NCI-H226 (cell line): Measurements from ENCODE around the gene TMIGD1.

Experiments used
- DNase-seq: peaks from one replicate; pipeline ENCODE4 v3.0.0-alpha.2; 2015

TMIGD1 gene, protein sequence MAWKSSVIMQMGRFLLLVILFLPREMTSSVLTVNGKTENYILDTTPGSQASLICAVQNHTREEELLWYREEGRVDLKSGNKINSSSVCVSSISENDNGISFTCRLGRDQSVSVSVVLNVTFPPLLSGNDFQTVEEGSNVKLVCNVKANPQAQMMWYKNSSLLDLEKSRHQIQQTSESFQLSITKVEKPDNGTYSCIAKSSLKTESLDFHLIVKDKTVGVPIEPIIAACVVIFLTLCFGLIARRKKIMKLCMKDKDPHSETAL

DNA sequence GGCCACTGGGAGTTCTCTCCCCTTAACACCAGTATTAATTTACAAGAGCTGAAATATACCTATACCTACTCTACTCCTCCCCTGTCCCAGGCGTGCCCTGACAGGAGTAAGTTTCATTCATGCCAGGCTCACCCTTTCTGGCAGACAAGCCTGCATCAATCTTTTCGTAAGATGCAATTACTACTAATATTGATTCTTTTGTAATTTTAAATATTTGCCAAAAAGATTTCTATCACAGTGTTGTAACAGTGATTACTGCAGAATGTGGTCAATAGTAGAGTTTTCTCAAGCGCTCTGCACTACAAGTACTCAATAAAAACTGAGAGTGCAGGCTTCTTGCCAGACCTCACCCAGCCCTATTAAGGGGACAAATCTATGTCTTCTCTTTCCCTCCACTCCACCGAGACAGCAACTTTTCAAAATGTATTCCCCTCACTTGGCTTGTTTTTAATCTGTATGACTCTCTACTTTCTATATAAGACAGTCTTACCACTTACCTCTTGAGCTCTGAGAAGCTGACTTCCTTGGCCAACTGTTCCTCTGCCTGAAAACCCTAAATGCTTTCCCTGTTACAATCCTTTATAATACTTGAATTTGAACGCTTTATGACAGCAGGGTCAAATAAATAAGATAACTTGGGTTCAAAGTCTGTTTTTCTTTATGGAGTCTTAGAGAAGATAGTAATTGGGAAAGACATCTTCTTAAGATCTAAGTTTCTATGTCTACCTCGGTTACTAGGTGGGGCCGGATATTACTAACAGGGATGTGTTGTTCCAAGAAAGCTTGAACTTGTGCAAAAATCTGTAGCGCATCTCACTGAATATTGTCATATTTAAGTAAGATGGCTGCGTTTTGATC, at the start of gene TMIGD1:
TMIGD1 (minus strand) TSS at position 555 of the 858 bp plus-strand sequence. CDS start 1,924 bp downstream, outside the sequence.
- no peak for DNase-seq

DNA sequence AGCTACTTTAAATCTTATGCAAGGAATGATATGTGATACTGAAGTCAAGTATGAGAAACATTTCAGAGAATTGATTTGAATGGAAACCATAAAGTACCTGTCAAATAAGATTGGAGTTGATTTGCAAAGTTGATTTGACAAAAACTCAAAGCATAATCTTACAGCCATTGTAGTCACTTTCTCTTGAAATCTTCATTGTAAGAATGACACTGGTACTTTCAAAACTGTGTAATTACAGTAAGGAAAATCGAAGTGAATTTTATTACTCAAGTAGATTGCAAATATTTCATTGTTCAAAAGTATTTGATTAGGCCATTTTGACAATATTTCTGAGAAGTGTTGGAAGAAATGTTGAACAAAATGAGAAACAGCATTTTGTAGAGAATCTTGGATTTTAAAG, 48.5 kb upstream of the TMIGD1 start:
- DNase-seq = no peak

GRCh38 chr17:30381340-30381659, 47.4 kb upstream of the TMIGD1 start:
- no peak for DNase-seq

DNA sequence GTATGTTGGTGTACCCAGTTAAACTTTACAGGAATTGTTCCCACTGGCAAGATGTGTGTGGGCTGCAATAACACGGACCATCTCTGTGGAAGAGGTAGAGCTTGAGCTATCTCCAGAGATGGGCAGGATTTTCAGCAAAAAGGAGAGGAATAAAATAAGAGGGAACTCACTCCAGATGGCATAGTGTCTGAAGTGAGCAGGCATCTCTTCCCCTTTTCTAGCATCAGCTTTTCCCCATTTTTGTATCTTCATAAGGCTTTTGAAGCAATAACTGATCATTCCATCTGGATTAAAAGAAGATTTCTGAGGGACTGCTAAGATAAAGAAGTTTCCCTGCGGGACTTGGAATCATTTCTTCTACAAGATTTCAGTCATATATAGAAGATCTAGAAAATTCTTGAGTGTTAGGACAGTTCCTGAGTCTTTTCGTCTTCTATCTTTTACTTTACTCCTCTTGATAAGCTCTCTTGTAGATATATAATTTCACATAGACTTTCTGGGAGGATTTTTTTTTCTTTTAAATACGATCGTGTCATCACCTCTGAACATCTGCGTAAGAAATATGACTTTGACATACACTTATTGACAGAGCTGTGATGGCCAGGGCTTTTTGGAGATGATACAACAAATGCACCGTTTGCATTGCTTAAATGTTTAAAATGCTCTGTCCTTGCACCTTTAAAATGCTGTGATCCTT, 46.9 kb upstream of the TMIGD1 start:
- no peak for DNase-seq

- no peak for DNase-seq
Measured at GRCh38 chr17:30379903-30380381, 46.1 kb upstream of the TMIGD1 start.

- no peak for DNase-seq
Measured at GRCh38 chr17:30379303-30379902, 45.5 kb upstream of the TMIGD1 start.

DNA sequence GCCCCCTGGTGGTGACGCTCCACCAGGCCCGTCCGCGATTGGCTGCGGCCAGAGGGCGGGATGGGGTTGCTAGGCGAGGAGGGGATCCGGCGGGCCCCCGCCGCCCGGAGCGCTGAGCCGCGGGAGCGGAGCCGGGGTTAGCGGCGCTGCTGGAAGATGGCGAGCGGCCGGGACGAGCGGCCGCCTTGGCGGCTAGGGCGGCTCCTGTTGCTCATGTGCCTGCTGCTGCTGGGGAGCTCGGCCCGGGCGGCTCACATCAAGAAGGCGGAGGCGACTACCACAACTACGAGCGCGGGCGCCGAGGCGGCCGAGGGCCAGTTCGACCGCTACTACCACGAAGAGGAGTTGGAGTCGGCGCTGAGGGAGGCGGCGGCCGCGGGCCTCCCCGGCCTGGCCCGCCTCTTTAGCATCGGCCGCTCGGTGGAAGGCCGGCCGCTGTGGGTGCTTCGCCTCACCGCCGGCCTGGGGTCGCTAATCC, 45.0 kb upstream of the TMIGD1 start, which contains the start of gene CPD:
CPD (plus strand) TSS at position 103 of the 478 bp plus-strand sequence; CDS start at position 157, 54 bp downstream.
- peak; percentile 87 for DNase-seq

GRCh38 chr17:30378241-30378824, 44.5 kb upstream of the TMIGD1 start:
- no peak for DNase-seq

GRCh38 chr17:30377574-30378240, 43.9 kb upstream of the TMIGD1 start:
- no peak for DNase-seq

GRCh38 chr17:30376621-30377452, 43.0 kb upstream of the TMIGD1 start:
- no peak for DNase-seq

- no peak for DNase-seq
Measured at GRCh38 chr17:30375661-30376060, 41.8 kb upstream of the TMIGD1 start.

- DNase-seq = peak; percentile 47
Measured at GRCh38 chr17:30372755-30373154, 38.9 kb upstream of the TMIGD1 start.

DNA sequence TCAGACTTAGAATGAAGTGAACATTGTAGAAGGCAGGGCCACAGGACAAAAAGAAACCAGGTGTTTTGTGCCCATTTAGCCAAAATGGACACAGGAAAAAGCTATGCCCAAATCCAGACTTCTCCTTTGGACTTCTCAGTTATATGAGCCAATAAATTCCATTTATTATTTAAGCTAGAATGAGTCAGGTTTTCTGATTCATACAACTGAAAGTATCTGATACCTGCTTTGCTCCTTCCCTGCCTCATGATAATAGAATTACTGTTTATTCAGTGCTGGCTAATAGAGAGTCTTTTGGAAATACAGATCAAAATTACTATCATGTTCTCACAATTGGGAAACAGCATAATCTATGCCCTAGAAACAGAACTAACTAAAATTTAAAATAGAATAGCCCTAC, 36.1 kb upstream of the TMIGD1 start:
- peak; percentile 13 for DNase-seq

GRCh38 chr17:30368912-30369720, 35.3 kb upstream of the TMIGD1 start:
- DNase-seq = no peak

GRCh38 chr17:30366536-30366935, 32.7 kb upstream of the TMIGD1 start:
- no peak for DNase-seq

DNA sequence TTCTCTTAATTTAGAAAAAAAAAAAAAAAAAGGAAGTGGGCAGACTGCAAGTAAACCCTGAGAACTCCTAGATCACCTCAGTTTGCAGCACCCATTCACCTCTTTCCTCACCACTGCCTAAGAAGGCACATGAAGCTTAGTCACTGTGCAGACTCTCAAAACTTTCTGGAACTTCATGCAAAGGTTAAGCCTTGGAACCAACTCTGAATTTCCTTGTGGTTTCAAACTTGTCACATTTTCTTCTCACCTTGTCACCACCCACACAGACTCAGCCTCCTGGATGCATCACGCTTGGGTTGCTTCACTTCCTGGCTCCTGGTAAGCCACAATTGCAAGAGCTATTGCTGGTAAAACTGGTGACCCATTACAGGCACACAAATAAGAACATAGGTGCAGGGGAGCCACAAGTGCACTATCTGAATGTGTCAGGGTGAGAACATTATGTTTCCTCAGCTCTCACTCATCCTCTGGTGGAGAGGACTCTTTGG, 29.9 kb upstream of the TMIGD1 start:
- DNase-seq = no peak

DNA sequence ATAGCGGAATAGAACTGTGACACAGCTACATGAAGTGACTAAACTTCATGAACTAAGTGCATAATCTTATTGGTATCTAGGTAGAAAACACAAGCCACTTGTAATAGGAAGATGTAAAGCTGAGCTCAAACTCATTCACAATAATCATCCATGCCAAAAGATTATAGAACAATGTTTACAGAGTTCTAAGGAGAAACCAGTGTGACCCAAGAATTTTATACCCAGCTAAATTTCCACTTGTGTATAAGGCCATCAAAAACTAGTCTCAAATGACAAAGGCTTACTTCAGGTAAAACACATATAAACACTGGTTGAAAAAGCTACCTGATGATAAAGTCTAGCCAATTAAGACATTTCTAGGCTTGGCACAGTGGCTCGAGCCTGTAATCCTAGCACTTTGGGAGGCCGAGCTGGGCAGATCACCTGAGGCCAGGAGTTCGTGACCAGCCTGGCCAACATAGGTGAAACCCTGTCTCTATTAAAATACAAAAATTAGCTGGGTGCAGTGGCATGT, 28.0 kb upstream of the TMIGD1 start:
- DNase-seq = no peak

GRCh38 chr17:30360086-30360808, 26.4 kb upstream of the TMIGD1 start:
- DNase-seq = no peak
